OCI-LY1 (cell line): ENCODE results near the gene COG4.

Experiments
- H2AFZ ChIP-seq: fragments of 200-600 bp; sonication (generic), shearing (Covaris generic); 2 replicates; pipeline ENCODE4 v1.6.0; 2014; ENCODE audit warnings: antibody characterized with exemption, mild to moderate bottlenecking, low read length
- H3F3A ChIP-seq: fragments of 200-600 bp; sonication (generic), shearing (Covaris generic); 2 replicates; pipeline ENCODE4 v1.6.0; 2014; ENCODE audit warnings: mild to moderate bottlenecking, antibody characterized with exemption, low read length, moderate library complexity; ENCODE audit not compliant: insufficient read depth
- H3K27ac ChIP-seq: fragments of 200-600 bp; sonication (generic); 2 replicates; pipeline ENCODE4 v1.5.1; 2014; ENCODE audit warnings: low read length, mixed run types, mild to moderate bottlenecking, low read depth; ENCODE audit not compliant: poor library complexity, severe bottlenecking
- H3K27me3 ChIP-seq: fragments of 200-600 bp; sonication (generic); 2 replicates; pipeline ENCODE4 v1.6.0; 2014; ENCODE audit warnings: antibody characterized with exemption, mild to moderate bottlenecking, low read length, moderate library complexity; ENCODE audit not compliant: insufficient read depth
- H3K36me3 ChIP-seq: fragments of 200-600 bp; sonication (generic); 2 replicates; pipeline ENCODE4 v1.6.1; 2014; ENCODE audit warnings: mild to moderate bottlenecking, antibody characterized with exemption, low read length, moderate library complexity, mixed read lengths; ENCODE audit not compliant: insufficient read depth
- H3K4me1 ChIP-seq: fragments of 200-600 bp; sonication (generic); 2 replicates; pipeline ENCODE4 v1.5.1; 2014; ENCODE audit warnings: mild to moderate bottlenecking, low read length, moderate library complexity; ENCODE audit not compliant: insufficient read depth, severe bottlenecking
- H3K4me2 ChIP-seq: fragments of 200-600 bp; sonication (generic), shearing (Covaris generic); 2 replicates; pipeline ENCODE4 v1.6.1; 2014; ENCODE audit warnings: low read length
- H3K4me3 ChIP-seq: fragments of 200-600 bp; sonication (generic); 2 replicates; pipeline ENCODE4 v1.5.1; 2014; ENCODE audit warnings: low read length, low read depth, mild to moderate bottlenecking, mixed read lengths; ENCODE audit not compliant: poor library complexity, severe bottlenecking
- H3K79me2 ChIP-seq: fragments of 200-600 bp; shearing (Covaris generic); 2 replicates; pipeline ENCODE4 v1.6.1; 2016; ENCODE audit warnings: mixed run types, low read length, mixed read lengths; ENCODE audit not compliant: insufficient read depth
- H3K9ac ChIP-seq: fragments of 200-600 bp; sonication (generic), shearing (Covaris generic); 2 replicates; pipeline ENCODE4 v1.6.1; 2014; ENCODE audit warnings: mild to moderate bottlenecking, low read length, mixed read lengths
- H3K9me2 ChIP-seq: fragments of 200-600 bp; sonication (generic), shearing (Covaris generic); 2 replicates; pipeline ENCODE4 v1.6.1; 2014; ENCODE audit warnings: low read depth, mild to moderate bottlenecking, low read length, mixed read lengths
- H3K9me3 ChIP-seq: fragments of 200-600 bp; shearing (Covaris generic); 2 replicates; pipeline ENCODE4 v1.6.1; 2014; ENCODE audit warnings: low read length, mixed read lengths
- H4K20me1 ChIP-seq: fragments of 200-600 bp; sonication (generic), shearing (Covaris generic); 2 replicates; pipeline ENCODE4 v1.6.0; 2016; ENCODE audit warnings: mild to moderate bottlenecking, low read length; ENCODE audit not compliant: insufficient read depth
- EZH2 ChIP-seq: fragments of 200-600 bp; sonication (generic), shearing (Covaris generic); IDR thresholded peaks from 2 replicates; pipeline ENCODE4 v1.8.0; 2017; ENCODE audit warnings: borderline replicate concordance, mixed run types, mild to moderate bottlenecking, antibody characterized with exemption, low read length, moderate library complexity, mixed read lengths
- TF ChIP-seq, protein P1 (sequence below): fragments of 200-600 bp; sonication (generic), shearing (Covaris generic); IDR thresholded peaks from 2 replicates; pipeline ENCODE4 v1.5.1; 2017; ENCODE audit warnings: mild to moderate bottlenecking, antibody characterized with exemption, low read length, moderate library complexity, mixed read lengths

The COG4 gene

DNA sequence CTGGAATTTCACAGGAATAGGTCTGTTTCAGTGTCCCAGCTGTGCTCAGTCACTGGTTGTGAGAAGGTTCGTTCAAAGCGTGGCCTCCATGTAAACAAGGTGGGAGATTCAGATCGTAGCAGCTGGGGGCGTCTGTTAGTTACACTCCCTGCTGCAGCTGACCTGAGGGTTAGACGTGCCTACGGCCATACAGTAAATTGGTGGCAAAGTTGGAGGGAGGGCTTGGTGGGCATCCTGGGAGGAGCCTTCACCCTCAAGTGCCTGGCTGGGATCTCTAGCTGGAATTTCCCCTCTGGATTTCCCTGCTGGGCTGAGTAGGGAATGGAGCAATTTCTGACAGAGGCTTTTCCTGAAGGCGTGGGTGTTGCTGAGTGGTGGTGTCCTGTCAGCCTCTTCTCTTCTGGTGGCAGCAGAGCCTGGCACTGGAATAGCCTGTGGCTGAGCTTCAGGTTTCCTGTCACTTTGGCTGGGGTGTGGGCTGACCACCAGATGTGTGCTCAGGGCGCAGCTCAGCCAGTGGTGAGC lies 62.6 kb downstream of the COG4 start:
- TF ChIP-seq, protein P1, sequence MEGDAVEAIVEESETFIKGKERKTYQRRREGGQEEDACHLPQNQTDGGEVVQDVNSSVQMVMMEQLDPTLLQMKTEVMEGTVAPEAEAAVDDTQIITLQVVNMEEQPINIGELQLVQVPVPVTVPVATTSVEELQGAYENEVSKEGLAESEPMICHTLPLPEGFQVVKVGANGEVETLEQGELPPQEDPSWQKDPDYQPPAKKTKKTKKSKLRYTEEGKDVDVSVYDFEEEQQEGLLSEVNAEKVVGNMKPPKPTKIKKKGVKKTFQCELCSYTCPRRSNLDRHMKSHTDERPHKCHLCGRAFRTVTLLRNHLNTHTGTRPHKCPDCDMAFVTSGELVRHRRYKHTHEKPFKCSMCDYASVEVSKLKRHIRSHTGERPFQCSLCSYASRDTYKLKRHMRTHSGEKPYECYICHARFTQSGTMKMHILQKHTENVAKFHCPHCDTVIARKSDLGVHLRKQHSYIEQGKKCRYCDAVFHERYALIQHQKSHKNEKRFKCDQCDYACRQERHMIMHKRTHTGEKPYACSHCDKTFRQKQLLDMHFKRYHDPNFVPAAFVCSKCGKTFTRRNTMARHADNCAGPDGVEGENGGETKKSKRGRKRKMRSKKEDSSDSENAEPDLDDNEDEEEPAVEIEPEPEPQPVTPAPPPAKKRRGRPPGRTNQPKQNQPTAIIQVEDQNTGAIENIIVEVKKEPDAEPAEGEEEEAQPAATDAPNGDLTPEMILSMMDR: no peak
- TF ChIP-seq EZH2: no peak
- Histone ChIP-seq H3K27me3 (no peaks in the 10 kb centered on the region), H3K36me3 (no peaks in the 10 kb centered on the region), H3K79me2 (no peaks in the 10 kb centered on the region), H2AFZ (no peak overlapping the region), H3K27ac (no peak overlapping the region), H3K4me2 (no peak overlapping the region), H3K4me1 (peaks cover 7% of the 10 kb centered on the region), H3K9me2 (no peaks in the 10 kb centered on the region), H3F3A (peaks cover 3% of the 10 kb centered on the region; the same call in 1 of the 2 replicates), H3K9ac (no peak overlapping the region), H3K4me3 (no peak overlapping the region), H3K9me3 (no peaks in the 10 kb centered on the region), H4K20me1 (no peaks in the 10 kb centered on the region)

DNA sequence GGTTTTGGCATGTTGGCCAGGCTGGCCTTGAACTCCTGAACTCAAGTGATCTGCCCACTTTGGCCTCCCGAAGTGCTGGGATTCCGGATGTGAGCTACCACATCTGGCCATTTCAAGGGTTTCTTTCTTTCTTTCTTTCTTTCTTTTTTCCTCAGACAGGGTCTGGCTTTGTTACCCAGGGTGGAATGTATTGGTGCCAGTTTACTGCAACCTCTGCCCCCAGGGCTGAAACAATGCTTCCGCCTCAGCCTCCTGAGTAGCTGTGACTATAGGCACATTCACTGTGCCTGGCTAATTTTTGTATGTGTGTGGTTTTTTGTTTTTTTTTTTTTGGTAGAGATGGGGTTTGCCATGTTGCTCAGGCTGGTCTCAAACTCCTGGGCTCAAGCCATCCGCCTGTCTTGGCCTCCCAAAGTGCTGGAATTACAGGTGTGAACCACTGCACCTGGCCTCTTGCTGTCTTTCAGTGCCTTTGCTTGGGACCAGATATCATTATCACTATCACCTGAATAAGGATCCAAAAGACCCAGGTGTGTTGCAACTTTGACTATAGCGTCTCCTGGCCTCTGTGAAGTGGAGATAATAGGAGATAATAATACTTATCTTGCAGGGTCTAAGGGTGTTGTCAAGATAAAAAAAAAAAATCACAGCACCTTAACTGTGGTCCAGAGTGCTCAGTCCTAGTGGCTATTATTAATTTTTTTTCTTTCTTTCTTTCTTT lies 65.7 kb downstream of the COG4 start:
- H3K36me3 ChIP-seq: no peaks in the 10 kb centered on the region
- no peak overlapping the region for H3K4me2 ChIP-seq
- no peak overlapping the region for H3K9ac ChIP-seq
- H3F3A ChIP-seq: peaks cover 3% of the 10 kb centered on the region; the same call in 1 of the 2 replicates
- no peaks in the 10 kb centered on the region for H3K9me2 ChIP-seq
- TF ChIP-seq, protein P1: no peak
- no peak for TF ChIP-seq EZH2
- peaks cover 19% of the 10 kb centered on the region for H3K4me1 ChIP-seq
- H3K27me3 ChIP-seq: no peaks in the 10 kb centered on the region
- no peaks in the 10 kb centered on the region for H4K20me1 ChIP-seq
- no peak overlapping the region for H2AFZ ChIP-seq
- no peak overlapping the region for H3K27ac ChIP-seq
- no peaks in the 10 kb centered on the region for H3K9me3 ChIP-seq
- H3K4me3 ChIP-seq: no peak overlapping the region
- H3K79me2 ChIP-seq: no peaks in the 10 kb centered on the region

DNA sequence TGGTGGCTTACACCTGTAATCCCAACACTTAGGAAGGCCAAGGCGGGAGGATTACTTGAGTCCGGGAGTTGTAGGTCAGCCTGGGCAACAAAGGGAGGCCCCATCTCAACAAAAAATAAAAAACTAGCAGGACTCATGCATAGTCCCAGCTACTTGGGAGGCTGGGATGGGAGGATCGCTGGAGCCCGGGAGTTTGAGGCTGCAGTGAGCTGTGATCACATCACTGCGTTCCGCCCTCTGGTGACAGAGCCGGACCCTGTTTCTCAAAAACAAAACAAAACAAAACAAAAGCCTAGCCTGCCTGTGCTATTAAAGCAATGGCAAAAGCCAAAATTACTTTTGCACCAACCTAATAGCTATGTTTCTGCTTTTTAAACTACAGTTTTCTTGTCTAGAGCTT lies 67.4 kb downstream of the COG4 start:
- Histone ChIP-seq H4K20me1 (no peaks in the 10 kb centered on the region), H3K9me3 (no peaks in the 10 kb centered on the region), H3K4me3 (peak overlapping the region; percentile 79), H3K9me2 (no peaks in the 10 kb centered on the region), H3K79me2 (no peaks in the 10 kb centered on the region), H3F3A (peaks cover 3% of the 10 kb centered on the region; the same call in 1 of the 2 replicates), H3K9ac (no peak overlapping the region; the same call in 1 of the 2 replicates), H3K27ac (peak overlapping the region; percentile 63), H3K27me3 (no peaks in the 10 kb centered on the region), H3K36me3 (no peaks in the 10 kb centered on the region), H3K4me1 (peaks cover 19% of the 10 kb centered on the region), H2AFZ (no peak overlapping the region), H3K4me2 (peak overlapping the region; percentile 83)
- TF ChIP-seq, protein P1: peak; percentile 46
- no peak for TF ChIP-seq EZH2
